Neural progenitor cell (in vitro differentiated cells): Measurements from ENCODE around the gene LCE3E. TPM values are rescaled to one million over a fixed set of nuclear protein-coding genes. Genes with fewer than 3 reads are reported as not detected.

Source experiments
- DNase-seq: peaks from one replicate; pipeline ENCODE4 v3.0.0-alpha.2; 2016; ENCODE audit warnings: low spot score
- H2AFZ ChIP-seq: fragments of 200-600 bp; sonication (generic); replicated peaks from 2 replicates; pipeline ENCODE4 v1.6.1; 2016; ENCODE audit warnings: antibody characterized with exemption
- H3F3A ChIP-seq: fragments of 200-600 bp; sonication (generic); 2 replicates; pipeline ENCODE4 v1.6.1; 2016; ENCODE audit warnings: antibody characterized with exemption, low read depth
- H3K27ac ChIP-seq: fragments of 200-600 bp; sonication (generic); 2 replicates; pipeline ENCODE4 v1.5.1; 2016; ENCODE audit warnings: mild to moderate bottlenecking
- H3K27me3 ChIP-seq: fragments of 200-600 bp; sonication (generic); 2 replicates; pipeline ENCODE4 v1.6.1; 2016; ENCODE audit warnings: mild to moderate bottlenecking, moderate library complexity
- H3K36me3 ChIP-seq: fragments of 200-600 bp; sonication (generic); 2 replicates; pipeline ENCODE4 v1.5.1; 2016
- H3K4me1 ChIP-seq: fragments of 200-600 bp; sonication (generic); 2 replicates; pipeline ENCODE4 v1.6.1; 2016; ENCODE audit warnings: mixed run types
- H3K4me2 ChIP-seq: fragments of 200-600 bp; sonication (generic); 2 replicates; pipeline ENCODE4 v1.6.1; 2016
- H3K4me3 ChIP-seq: fragments of 200-600 bp; sonication (generic); 2 replicates; pipeline ENCODE4 v1.5.1; 2016
- H3K79me2 ChIP-seq: fragments of 200-600 bp; sonication (generic); 2 replicates; pipeline ENCODE4 v1.6.1; 2016; ENCODE audit warnings: low read depth
- H3K9ac ChIP-seq: fragments of 200-600 bp; sonication (generic); 2 replicates; pipeline ENCODE4 v1.6.1; 2016
- H3K9me3 ChIP-seq: fragments of 200-600 bp; sonication (generic); 2 replicates; pipeline ENCODE4 v1.5.1; 2016; ENCODE audit warnings: low read depth
- H4K20me1 ChIP-seq: fragments of 200-600 bp; sonication (generic); 2 replicates; pipeline ENCODE4 v1.6.1; 2016; ENCODE audit warnings: low read depth
- H3K27ac Mint-ChIP-seq: 3 replicates; pipeline ENCODE4 v1.8.0; 2021; ENCODE audit warnings: mixed read lengths
- H3K27me3 Mint-ChIP-seq: 2 replicates; pipeline ENCODE4 v1.8.0; 2022; ENCODE audit warnings: low read depth, mild to moderate bottlenecking, inconsistent platforms, moderate library complexity, mixed read lengths; ENCODE audit not compliant: insufficient read depth
- H3K36me3 Mint-ChIP-seq: 3 replicates; pipeline ENCODE4 v1.8.0; 2021; ENCODE audit warnings: mixed read lengths
- H3K4me1 Mint-ChIP-seq: 3 replicates; pipeline ENCODE4 v1.8.0; 2021; ENCODE audit warnings: mixed read lengths
- H3K4me3 Mint-ChIP-seq: 3 replicates; pipeline ENCODE4 v1.8.0; 2021; ENCODE audit warnings: mild to moderate bottlenecking, moderate library complexity, mixed read lengths
- H3K9me3 Mint-ChIP-seq: 3 replicates; pipeline ENCODE4 v1.8.0; 2020; ENCODE audit warnings: mixed read lengths
- CTCF ChIP-seq: fragments of 200-600 bp; sonication (generic); IDR thresholded peaks from 2 replicates; pipeline ENCODE4 v1.5.1; 2017; ENCODE audit warnings: antibody characterized with exemption, mild to moderate bottlenecking
- EZH2 ChIP-seq: fragments of 200-600 bp; sonication (generic); IDR thresholded peaks from 2 replicates; pipeline ENCODE4 v1.6.1; 2017; ENCODE audit warnings: antibody characterized with exemption, mild to moderate bottlenecking, moderate library complexity
- EZH2phosphoT487 ChIP-seq: fragments of 200-600 bp; sonication (generic); IDR thresholded peaks from 2 replicates; pipeline ENCODE4 v1.6.1; 2017; ENCODE audit warnings: antibody characterized with exemption
- total RNA-seq: library from RNA; depleted of rRNA; stranded (reverse); fragments of >200 nt; gene quantifications from 2 replicates; pipeline ENCODE4 v1.2.3, GENCODE V29; 2015; ENCODE audit warnings: low replicate concordance

LCE3E gene, protein sequence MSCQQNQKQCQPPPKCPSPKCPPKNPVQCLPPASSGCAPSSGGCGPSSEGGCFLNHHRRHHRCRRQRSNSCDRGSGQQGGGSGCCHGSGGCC
- total RNA-seq = not detected in 2 replicates

DNA sequence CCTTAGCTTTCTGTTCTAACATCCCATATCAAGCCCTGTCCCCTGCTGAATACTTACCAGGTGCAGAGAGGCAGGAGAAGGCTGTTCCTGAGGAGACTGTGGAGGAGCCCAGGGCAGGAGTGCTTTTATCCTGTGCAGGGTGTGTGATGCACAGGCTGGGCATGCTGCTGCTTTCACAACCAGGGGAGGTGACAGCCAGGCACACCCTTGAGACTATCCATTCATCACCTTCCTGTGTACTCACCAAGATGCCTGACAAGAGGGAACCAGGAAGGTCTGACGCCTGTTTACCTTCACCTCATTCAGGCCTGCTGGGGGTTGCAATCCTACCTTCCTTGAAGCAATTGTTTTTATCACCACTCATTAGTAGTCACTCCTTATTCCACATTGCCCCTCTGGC, at the start of gene LCE3E:
TSS of gene LCE3E (minus strand) at position 100 of the 400 bp plus-strand sequence. CDS start 572 bp downstream, outside the sequence.
- Histone ChIP-seq H3K36me3 (no peaks in the 10 kb centered on the region), H3K79me2 (no peaks in the 10 kb centered on the region), H3K4me1 (no peaks in the 10 kb centered on the region), H3K27me3 (no peaks in the 10 kb centered on the region), H3K9me3 (peaks cover 30% of the 10 kb centered on the region), H3K4me3 (no peak within 1 kb of the TSS), H2AFZ (no peak within 1 kb of the TSS), H4K20me1 (no peaks in the 10 kb centered on the region), H3K27ac (no peak within 1 kb of the TSS), H3F3A (no peaks in the 10 kb centered on the region), H3K4me2 (no peak within 1 kb of the TSS), H3K9ac (no peak within 1 kb of the TSS)
- H3K4me3 Mint-ChIP-seq = no peak within 1 kb of the TSS
- no peak for TF ChIP-seq CTCF
- no peak for TF ChIP-seq EZH2
- TF ChIP-seq EZH2phosphoT487 = no peak
- no peak within 1 kb of the TSS for H3K27ac Mint-ChIP-seq
- H3K27me3 Mint-ChIP-seq = peaks cover 2% of the 10 kb centered on the region
- no peak for DNase-seq
- no peaks in the 10 kb centered on the region for H3K36me3 Mint-ChIP-seq
- peaks cover 38% of the 10 kb centered on the region for H3K9me3 Mint-ChIP-seq
- no peaks in the 10 kb centered on the region for H3K4me1 Mint-ChIP-seq

GRCh38 chr1:152613511-152613910, 46.9 kb upstream of the LCE3E start, which contains the start of gene LCE3B:
TSS of gene LCE3B (plus strand) at chr1:152613811. CDS start at chr1:152613811, 0 bp downstream.
- H3K4me3 Mint-ChIP-seq = no peak within 1 kb of the TSS
- Histone ChIP-seq H3K27ac (no peak within 1 kb of the TSS), H3K4me3 (no peak within 1 kb of the TSS), H4K20me1 (no peaks in the 10 kb centered on the region), H3K27me3 (no peaks in the 10 kb centered on the region), H3K4me1 (no peaks in the 10 kb centered on the region), H3K4me2 (no peak within 1 kb of the TSS), H3K9me3 (no peaks in the 10 kb centered on the region), H3F3A (no peaks in the 10 kb centered on the region), H3K9ac (no peak within 1 kb of the TSS), H2AFZ (no peak within 1 kb of the TSS), H3K36me3 (no peaks in the 10 kb centered on the region), H3K79me2 (no peaks in the 10 kb centered on the region)
- peaks cover 15% of the 10 kb centered on the region for H3K9me3 Mint-ChIP-seq
- H3K27ac Mint-ChIP-seq = no peak within 1 kb of the TSS
- no peaks in the 10 kb centered on the region for H3K4me1 Mint-ChIP-seq
- peaks cover 2% of the 10 kb centered on the region for H3K27me3 Mint-ChIP-seq
- H3K36me3 Mint-ChIP-seq = no peaks in the 10 kb centered on the region
- TF ChIP-seq CTCF (no peak), EZH2 (no peak), EZH2phosphoT487 (no peak)
- no peak for DNase-seq

- Mint-ChIP-seq H3K27me3 (no peaks in the 10 kb centered on the region), H3K27ac (no peak within 1 kb of the TSS), H3K36me3 (no peaks in the 10 kb centered on the region), H3K4me3 (no peak within 1 kb of the TSS), H3K9me3 (peaks cover 19% of the 10 kb centered on the region), H3K4me1 (no peaks in the 10 kb centered on the region)
- Histone ChIP-seq H3K27me3 (no peaks in the 10 kb centered on the region), H3K4me1 (no peaks in the 10 kb centered on the region), H3K4me3 (no peak within 1 kb of the TSS), H4K20me1 (no peaks in the 10 kb centered on the region), H3K79me2 (no peaks in the 10 kb centered on the region), H3K27ac (no peak within 1 kb of the TSS), H3K36me3 (no peaks in the 10 kb centered on the region), H3K9me3 (no peaks in the 10 kb centered on the region), H2AFZ (no peak within 1 kb of the TSS), H3K9ac (no peak within 1 kb of the TSS), H3F3A (no peaks in the 10 kb centered on the region), H3K4me2 (no peak within 1 kb of the TSS)
- DNase-seq = no peak
- TF ChIP-seq EZH2phosphoT487 (no peak), EZH2 (no peak), CTCF (no peak)
Measured at GRCh38 chr1:152599934-152600333, 33.4 kb upstream of the LCE3E start, which contains the start of gene LCE3C. TSS of gene LCE3C (plus strand) at chr1:152600234. CDS start at chr1:152600732, 498 bp downstream.
